ENCODE measurements around the gene BCAS3.

GRCh38 chr17:60971515-60972369 is 294.1 kb downstream of the BCAS3 start:
- TF ChIP-seq EP300 (IDR thresholded peaks at IDR 0.05) (no peak), POLR2A (IDR thresholded peaks at IDR 0.05) (no peak)

All from ovary (tissue), 1 donor.